Activated naive CD4-positive, alpha-beta T cell treated with Interleukin-2 at 50 U/mL for 16 hours (primary cell): Measurements from ENCODE around the gene IGFBP2.

ENCODE experiments used
- DNase-seq: peaks from one replicate; pipeline ENCODE4 v3.0.0-alpha.2; 2020

The IGFBP2 gene

GRCh38 chr2:216616083-216616678, 17.0 kb upstream of the IGFBP2 start:
- no peak for DNase-seq

DNA sequence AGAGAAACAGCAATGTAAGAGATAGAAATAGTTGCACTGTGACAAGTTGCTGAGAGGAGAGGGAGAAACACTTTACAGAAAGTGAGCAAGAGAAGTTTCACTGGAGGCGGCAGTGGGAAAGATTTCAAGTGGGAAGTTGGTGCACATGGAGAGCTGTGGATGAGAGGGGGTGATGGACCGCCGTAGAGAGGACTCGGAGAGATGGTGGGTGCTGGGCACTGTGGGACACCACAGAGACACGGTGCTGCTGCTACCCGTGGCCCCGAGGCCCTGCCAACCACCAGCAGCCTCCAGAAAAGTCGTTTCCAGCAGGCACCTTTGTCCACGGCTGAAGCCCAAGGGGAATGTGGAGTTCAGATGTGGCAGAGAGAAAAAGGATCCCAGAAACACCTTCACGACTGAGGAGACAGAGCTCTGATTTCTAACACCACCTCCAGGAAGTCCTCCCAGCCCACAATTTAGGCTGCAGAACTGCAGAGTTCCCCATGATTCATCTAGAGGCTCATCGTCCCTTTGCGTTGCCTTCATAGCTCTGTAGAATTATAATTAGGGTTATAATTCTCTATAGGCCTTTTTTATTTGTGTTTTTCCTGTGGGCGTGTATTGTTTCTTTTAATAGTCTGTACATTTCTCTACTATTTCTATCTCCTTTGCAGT, 15.9 kb upstream of the IGFBP2 start:
- DNase-seq, result no peak

DNA sequence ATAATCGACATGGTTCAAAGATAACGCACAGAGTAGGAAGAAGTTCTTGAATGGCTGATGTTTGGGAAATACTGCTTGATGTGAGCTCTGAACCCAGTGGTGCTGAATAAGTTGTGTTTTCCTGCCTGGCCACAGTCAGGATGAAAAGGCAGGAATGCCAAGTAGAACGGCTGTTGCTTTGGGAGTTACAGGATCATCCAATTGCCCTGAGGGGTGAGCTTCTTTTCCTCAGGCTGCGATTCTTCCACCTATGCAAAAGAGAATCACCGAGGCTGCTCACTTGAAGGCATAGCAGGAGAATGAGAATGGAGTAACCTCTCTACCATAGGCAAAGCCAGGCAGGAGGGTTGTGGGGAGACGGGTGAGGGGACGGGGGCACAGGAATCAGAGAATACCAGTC, 14.4 kb upstream of the IGFBP2 start:
- DNase-seq, result no peak

GRCh38 chr2:216619411-216620393, 13.5 kb upstream of the IGFBP2 start:
- DNase-seq, result no peak

DNA sequence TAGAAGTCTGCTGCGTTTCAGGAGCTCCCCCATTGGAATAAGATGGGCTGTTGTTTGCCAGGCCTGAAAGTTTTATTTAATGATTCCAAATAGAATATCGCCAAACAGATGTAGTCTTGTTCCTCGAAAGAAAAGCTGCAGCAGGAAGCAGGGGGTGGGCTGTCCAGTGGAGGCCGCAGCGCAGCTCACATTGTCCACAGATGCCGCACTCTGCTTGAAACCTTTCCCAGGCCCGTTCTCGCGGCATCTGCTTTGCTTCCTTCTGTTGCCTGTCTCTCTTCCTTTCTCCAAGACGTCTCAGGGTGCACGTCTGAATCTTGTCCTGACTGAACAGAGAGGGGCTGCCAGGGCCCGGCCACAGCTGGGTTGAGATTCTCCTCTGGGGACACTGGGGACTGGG, 12.4 kb upstream of the IGFBP2 start:
- no peak for DNase-seq

DNA sequence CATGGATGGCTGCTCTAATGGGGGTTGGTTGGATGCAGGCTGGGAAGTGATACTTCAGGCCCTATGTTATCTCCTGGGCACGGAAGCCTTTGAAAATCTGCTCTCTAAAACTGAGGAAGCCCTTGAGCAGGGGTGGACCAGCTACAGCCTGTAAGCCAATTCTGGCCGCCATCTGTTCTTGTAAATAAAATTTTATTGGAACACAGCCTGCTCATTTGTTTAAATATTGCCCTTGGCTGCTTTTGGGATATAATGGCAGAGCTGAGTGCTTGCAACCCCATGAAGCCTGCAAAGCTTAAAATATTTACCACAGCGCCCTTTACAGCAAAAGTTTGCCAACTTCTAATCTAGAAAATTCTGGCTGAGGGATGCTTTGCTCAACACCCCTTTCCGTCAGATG, 11.9 kb upstream of the IGFBP2 start:
- DNase-seq, result no peak

DNA sequence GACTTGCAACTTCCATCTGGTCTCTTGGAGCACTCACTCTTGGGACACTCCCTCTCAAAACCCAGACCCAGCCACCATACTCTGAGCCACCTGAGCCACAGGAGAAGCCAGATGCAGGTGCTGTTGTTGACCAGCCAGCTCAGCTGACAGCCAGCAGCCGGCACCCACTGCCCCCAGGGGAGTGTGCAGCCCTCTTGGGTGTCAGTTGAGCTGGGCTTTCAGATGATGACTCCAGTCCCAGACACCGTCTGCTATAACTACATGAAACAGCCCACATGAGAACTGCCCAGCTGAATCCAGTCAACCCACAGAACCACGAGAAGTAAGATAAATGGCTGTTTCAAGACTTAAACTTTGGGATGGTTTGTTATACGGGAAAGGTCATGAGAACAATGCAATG, 10.7 kb upstream of the IGFBP2 start:
- no peak for DNase-seq

DNA sequence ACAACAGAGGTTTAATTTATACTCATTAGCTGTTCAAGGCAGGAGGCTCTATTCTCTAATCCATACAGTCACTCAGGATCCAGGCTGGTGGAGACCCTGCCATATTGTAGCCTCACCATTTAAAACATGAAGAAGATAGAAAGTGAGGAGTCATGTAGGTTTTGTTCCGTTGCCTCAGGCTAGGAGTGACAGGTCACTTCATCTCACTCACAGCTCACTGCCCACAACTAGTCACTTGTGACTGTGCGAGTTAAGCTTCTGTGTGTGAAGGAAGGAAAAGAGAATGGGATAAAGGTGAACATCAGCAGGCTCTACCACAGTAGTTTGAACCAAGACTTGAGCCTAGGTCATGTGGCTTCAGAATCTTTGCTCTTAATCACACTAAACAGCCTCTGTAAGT, 9.0 kb upstream of the IGFBP2 start:
- DNase-seq, result no peak

GRCh38 chr2:216626168-216626874, 6.9 kb upstream of the IGFBP2 start:
- DNase-seq, result no peak

DNA sequence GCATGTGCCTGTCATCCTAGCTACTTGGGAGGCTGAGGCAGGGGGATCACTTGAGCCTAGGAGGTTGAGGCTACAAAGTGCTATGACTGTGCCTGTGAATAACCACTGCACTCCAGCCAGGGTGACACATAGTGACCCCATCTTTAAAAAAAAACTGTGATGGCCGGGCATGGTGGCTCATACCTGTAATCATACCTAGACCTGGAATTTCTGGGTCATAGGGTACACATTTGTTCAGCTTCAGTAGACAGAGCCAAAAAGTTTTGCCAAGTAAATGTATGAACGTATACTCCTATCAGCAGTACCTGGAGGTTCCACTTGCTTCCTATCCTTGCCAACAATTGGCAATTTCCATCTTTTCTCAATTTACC, 6.4 kb upstream of the IGFBP2 start:
- no peak for DNase-seq

DNA sequence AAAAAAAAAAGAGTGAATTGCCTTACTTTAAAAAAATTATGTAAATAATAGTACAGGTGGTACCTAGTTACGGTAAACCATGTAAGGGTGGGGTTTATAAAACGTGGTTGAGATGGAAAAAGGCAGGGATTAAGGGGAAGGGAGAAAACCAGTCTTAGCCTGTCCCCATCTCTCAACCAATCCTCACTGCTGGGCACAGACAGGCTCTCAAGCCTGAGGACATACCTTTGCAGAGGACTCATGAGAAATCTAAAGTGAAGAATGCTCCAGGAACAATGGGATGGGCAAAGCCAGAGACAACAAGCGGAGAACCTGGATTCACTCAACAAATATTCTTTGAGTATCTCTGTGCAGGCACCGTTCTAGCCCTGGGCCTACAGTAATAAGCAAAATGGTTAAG, 3.4 kb upstream of the IGFBP2 start:
- DNase-seq, result no peak

GRCh38 chr2:216632346-216632951, 771 bp upstream of the IGFBP2 start:
- DNase-seq, result no peak

- no peak for DNase-seq
Observed at GRCh38 chr2:216633616-216634369, 573 bp downstream of the IGFBP2 start.

DNA sequence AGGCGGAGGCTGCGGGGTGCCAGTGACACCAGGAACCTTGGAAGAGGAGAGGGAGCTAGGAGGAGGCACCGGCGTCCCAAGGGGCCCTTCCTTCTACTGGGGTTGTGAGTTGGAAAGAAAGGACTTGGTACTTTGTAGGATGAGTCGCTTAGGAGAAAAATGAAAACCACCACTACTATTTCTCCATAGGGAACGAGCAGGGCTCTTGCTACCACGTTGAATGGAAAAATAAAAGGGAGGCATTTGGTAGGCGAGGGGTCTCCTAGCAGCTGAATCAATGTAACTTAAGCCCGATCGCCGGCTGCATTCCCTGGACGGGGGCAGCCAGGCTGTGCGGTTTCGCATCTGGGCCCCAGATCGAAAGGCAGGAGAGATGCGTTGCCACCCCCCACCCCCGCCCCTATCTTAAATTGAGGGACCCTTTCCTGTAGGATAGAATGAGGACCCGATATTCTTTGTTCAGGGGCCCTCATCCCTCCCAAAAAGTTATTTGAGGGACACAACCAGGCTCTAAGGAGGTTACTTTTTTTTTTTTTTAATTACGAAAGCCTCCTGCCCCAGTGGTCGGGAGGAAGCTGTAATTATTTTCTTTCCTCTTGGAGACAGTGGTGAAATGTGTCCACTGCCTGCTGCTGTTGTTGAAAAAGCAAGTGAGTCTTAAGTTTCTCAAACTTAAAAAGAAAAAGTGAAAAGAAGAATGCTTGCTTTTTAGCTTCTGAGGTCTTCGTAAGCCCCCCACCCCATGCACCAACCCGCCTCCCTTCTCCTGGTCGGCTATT, 1.3 kb downstream of the IGFBP2 start:
- DNase-seq, result no peak

DNA sequence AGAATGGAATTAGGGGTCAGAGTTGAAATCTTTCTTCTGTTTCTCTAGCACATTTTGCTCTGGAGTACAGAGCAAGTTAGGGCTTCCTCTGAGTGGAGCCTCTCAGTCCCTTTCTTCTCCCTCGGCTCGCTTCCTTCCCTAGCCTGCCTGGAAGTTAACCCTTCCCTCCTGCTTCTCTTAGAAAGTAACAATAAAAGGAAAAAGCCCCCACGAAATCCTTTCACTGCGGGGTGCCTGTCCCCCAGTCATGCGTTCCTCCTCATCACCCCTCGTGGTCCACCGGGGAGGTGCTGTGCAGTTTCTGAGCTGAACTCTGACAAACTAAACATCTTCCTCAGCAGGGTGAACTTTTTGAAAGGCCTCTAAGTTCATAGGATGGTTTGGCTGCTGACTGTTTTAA, 2.0 kb downstream of the IGFBP2 start:
- no peak for DNase-seq

GRCh38 chr2:216635701-216636550, 2.7 kb downstream of the IGFBP2 start:
- no peak for DNase-seq

DNA sequence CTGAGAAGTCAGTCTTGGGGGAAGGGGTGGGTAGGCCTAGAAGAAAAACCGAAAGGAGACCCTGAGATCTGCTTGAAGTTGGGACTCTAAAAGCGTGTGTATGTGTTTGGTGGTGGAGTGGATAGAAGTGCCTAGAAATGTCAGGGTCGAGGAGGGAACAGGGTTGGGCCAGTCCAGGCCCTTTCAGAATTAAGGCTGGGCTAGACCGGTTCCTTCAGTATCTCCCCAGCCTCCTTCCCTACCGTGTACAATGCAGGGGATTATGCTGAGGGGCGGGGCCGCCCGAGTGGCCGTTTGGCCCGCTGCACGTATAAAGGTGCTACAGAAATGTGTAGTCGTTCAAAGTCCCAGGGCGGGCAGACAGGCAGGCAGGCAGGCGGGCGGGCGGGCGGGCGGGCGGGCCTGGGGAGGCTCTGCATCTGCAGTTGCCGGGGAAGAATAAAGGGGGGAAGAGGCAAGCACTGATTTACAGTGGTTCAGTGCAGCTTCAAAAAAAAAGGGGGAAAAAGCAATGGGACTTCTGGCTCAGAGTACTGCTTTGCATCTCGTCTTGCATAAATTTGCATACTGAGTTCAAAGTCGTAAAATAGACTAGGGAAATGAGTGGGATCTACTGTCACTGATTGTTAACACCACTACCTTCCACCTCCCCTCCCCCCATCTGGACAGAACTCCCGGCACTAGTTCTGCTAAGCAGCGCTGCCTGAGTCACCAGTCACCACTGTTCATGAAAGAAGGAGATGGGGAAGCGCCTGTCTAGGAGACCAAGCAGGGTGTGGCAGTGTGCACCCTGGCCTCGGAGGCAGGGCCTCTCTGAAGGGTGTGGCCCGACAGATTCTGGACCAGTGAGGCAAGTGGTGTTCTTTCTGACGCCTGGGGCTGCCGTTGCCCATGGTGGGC, 3.6 kb downstream of the IGFBP2 start:
- no peak for DNase-seq

DNA sequence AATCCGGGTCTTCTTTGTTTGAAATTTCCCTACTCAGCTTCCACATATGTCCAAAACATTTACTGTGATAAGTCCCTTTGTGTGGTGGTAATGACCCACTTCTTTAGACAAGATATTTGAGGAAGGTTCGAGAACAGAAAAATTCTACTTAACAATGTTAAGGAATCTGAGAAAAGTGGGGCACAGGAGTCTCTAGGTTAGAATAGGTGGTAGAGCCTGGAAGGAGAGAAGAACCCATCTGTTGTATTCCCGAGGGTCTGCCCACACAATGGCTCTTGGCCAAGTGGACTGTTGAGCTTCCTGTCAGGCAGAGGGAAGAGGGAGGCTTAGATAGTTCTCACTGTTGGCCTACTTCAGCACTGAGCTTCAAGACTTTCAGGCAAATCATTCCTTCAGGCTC, 4.3 kb downstream of the IGFBP2 start:
- DNase-seq, result no peak

DNA sequence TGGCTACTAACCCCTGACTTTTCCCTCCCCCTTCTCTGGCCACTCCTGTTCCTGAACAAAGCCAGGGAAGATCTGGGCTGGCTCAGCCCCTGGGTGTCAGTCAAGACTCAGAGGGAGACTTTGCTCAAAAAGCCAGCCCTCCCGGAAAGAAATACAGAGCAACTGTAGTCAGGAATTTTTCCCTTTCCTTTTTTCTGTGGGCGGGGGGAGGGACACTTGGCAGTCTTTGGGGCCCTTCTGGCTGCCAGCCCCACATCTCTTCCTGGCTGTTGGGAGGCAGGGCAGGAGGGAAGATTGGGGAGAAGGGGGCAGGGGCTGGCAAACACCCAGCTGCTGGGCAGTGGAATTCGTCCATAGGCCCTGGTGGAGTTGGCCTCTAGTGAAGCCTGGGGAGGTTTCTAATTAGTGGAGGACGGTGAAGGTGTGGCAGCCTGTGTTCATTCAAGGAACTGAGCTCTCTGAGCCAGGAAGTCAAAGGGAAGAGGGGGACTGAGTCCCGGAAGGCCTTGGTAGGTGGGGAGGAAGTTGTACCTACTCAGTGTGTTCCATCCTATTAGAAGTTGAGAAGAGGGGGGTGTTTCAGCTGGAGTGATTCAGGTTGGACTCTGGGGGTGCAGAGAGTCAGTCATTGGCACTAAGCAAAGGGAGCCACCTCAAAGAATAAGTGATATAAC, 10.9 kb downstream of the IGFBP2 start:
- no peak for DNase-seq
